ENCODE measurements around the gene GNG12. TPM values are rescaled to one million over a fixed set of nuclear protein-coding genes. Genes with fewer than 3 reads are reported as not detected.

The GNG12 gene
- total and polyA plus RNA-seq, 9 of the 15 experiments (the other 6 are each of a cell fraction or from before 2014, with no cell fraction given) = 2.6 to 6.0 (median 4.1) TPM

- TF ChIP-seq ZNF511 (CRISPR knock-in tag; IDR thresholded peaks at IDR 0.05) (no peak), NFE2 (IDR thresholded peaks at IDR 0.05; ENCODE audit: low read depth) (peak; percentile 87), GATAD2A (IDR thresholded peaks at IDR 0.05) (peak; percentile 79), ZNF318 (IDR thresholded peaks at IDR 0.05; ENCODE audit: borderline replicate concordance in 1 of 2, low read depth in 1 of 2) (no peak), BCL6 (CRISPR knock-in tag; IDR thresholded peaks at IDR 0.05) (no peak), HNRNPH1 (optimal IDR thresholded peaks at IDR 0.05; ENCODE audit: low read depth, low read length) (no peak), LCOR (CRISPR knock-in tag; IDR thresholded peaks at IDR 0.05) (no peak), DACH1 (IDR thresholded peaks at IDR 0.05; ENCODE audit: partially characterized antibody) (no peak), KDM4B (IDR thresholded peaks at IDR 0.05; ENCODE audit: borderline replicate concordance in 2 of 2, low read depth in 1 of 2) (no peak), RAD51 (IDR thresholded peaks at IDR 0.05; ENCODE audit: borderline replicate concordance, low read depth) (peak; percentile 48; the same call in 1 of the 2 replicates), EP300 (IDR thresholded peaks at IDR 0.05; ENCODE audit: low read length) (peak; percentile 88), ZNF274 (IDR thresholded peaks at IDR 0.05; ENCODE audit: borderline replicate concordance, low read depth, low read length) (peak; percentile 62; the same call in 1 of the 2 replicates)
- TF ChIP-seq, protein P1, sequence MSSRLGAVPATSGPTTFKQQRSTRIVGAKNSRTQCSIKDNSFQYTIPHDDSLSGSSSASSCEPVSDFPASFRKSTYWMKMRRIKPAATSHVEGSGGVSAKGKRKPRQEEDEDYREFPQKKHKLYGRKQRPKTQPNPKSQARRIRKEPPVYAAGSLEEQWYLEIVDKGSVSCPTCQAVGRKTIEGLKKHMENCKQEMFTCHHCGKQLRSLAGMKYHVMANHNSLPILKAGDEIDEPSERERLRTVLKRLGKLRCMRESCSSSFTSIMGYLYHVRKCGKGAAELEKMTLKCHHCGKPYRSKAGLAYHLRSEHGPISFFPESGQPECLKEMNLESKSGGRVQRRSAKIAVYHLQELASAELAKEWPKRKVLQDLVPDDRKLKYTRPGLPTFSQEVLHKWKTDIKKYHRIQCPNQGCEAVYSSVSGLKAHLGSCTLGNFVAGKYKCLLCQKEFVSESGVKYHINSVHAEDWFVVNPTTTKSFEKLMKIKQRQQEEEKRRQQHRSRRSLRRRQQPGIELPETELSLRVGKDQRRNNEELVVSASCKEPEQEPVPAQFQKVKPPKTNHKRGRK (tag; IDR thresholded peaks at IDR 0.05) = no peak
Measured at GRCh38 chr1:67733681-67734322, 99.5 kb downstream of the GNG12 start (continued).

Measured in K562 (cell line).